ENCODE results near the gene PITPNB. TPM values are rescaled to one million over a fixed set of nuclear protein-coding genes. Genes with fewer than 3 reads are reported as not detected.

Gene PITPNB
- total RNA-seq, 4 donors from 2014 or later = 28.0 to 48.2 (median 40.3) TPM

DNA sequence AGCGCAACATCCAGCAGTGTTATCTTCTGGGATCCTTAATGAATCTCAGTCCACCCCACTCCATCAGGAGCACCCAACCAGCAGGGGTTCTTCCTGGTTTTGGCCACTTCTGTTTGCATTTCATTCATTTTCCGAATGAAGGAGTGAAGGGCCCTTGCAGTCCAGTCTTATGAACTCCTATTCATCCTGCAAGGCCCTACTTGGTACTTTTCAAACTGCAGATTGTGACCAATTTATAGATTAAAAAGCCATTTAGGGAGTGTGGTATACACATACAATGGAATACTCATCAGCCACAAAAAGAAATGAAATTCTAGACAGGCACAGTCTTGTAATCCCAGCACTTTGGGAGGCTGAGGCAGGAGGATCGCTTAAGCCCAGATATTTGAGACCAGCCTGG, 107.3 kb downstream of the PITPNB start:
- H3K4me1 ChIP-seq = peaks cover 0 to 11% (median 7%) of the 10 kb centered on the region in 4 donors
- no peaks in the 10 kb centered on the region for H3K36me3 ChIP-seq
- 94 to 100% methylated on average over 1 to 3 of the region's 3 CpGs for WGBS, 2 donors (ENCODE audit: low coverage in 1 of 2)
- no peaks in the 10 kb centered on the region for H3K9me3 ChIP-seq
- intact Hi-C loops (cut with DNase I; ENCODE audit: low total_unique reads) (no loop called here), in situ Hi-C loops (cut with MboI; ENCODE audit: low pct_ligation_motif_present in 1 of 4, low pct_unique_long_range_greater_than_20kb in 1 of 4, low sequenced_read_pairs in 3 of 4) (loop anchor here in 3 of 4 donors (25.0 kb wide), 2 partner anchors 399 to 1049 kb away; no protein-coding TSS in a partner anchor)
- H3K27me3 ChIP-seq = no peaks in the 10 kb centered on the region
- no peak for DNase-seq
- H3K27ac ChIP-seq = no peak overlapping the region
- H3K4me3 ChIP-seq = no peak overlapping the region
- TF ChIP-seq POLR2A (IDR thresholded peaks at IDR 0.05) (no peak), EP300 (IDR thresholded peaks at IDR 0.05; ENCODE audit: low read depth) (no peak), POLR2AphosphoS5 (IDR thresholded peaks at IDR 0.05) (no peak)
- TF ChIP-seq, protein P1, sequence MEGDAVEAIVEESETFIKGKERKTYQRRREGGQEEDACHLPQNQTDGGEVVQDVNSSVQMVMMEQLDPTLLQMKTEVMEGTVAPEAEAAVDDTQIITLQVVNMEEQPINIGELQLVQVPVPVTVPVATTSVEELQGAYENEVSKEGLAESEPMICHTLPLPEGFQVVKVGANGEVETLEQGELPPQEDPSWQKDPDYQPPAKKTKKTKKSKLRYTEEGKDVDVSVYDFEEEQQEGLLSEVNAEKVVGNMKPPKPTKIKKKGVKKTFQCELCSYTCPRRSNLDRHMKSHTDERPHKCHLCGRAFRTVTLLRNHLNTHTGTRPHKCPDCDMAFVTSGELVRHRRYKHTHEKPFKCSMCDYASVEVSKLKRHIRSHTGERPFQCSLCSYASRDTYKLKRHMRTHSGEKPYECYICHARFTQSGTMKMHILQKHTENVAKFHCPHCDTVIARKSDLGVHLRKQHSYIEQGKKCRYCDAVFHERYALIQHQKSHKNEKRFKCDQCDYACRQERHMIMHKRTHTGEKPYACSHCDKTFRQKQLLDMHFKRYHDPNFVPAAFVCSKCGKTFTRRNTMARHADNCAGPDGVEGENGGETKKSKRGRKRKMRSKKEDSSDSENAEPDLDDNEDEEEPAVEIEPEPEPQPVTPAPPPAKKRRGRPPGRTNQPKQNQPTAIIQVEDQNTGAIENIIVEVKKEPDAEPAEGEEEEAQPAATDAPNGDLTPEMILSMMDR (IDR thresholded peaks at IDR 0.05) = no peak

DNA sequence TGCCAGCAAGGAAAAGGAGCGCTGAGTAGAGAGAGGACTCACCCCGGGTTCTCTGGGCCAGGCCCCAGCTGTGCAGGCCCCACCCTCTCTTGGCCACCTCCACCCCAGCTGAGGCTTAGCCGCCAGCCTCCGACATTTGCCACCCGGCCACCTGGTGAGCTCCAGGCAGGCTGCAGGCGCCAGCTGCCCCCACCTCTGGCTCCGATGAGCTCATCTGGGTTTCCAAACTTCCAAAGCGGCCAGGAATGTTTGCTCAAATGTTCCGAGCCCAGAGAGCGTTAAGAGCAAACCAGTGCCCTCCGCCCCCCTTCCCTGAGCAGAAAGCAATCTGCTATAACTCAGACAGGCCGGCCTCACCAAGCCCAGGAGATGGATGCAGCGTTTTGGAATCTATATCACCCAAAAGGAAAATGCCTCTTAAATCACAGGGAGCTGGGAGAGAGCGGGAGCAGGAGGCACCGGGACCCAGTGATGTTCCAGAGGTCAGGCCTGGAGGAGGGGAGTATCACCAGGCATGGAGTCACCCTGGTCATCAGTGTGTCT, 108.4 kb downstream of the PITPNB start:
- peak overlapping the region; percentile 19 to 73 (median 62) for H3K27ac ChIP-seq
- peak; percentile 47 for DNase-seq
- peaks cover 0 to 11% (median 7%) of the 10 kb centered on the region in 4 donors for H3K4me1 ChIP-seq
- no peak for TF ChIP-seq EP300 (IDR thresholded peaks at IDR 0.05; ENCODE audit: low read depth)
- peak; percentile 36 to 49 (median 44) for TF ChIP-seq POLR2AphosphoS5 (IDR thresholded peaks at IDR 0.05)
- intact Hi-C loops (cut with DNase I; ENCODE audit: low total_unique reads) = no loop called here
- 45 to 50% methylated on average over 2 to 11 of the region's 15 CpGs for WGBS, 2 donors (ENCODE audit: low coverage in 1 of 2)
- no peaks in the 10 kb centered on the region for H3K27me3 ChIP-seq
- H3K36me3 ChIP-seq = no peaks in the 10 kb centered on the region
- no peak overlapping the region for H3K4me3 ChIP-seq
- in situ Hi-C loops (cut with MboI; ENCODE audit: low pct_ligation_motif_present in 1 of 4, low pct_unique_long_range_greater_than_20kb in 1 of 4, low sequenced_read_pairs in 3 of 4) = loop anchor here in 3 of 4 donors (25.0 kb wide), 2 partner anchors 398 to 1048 kb away; no protein-coding TSS in a partner anchor
- no peaks in the 10 kb centered on the region for H3K9me3 ChIP-seq

DNA sequence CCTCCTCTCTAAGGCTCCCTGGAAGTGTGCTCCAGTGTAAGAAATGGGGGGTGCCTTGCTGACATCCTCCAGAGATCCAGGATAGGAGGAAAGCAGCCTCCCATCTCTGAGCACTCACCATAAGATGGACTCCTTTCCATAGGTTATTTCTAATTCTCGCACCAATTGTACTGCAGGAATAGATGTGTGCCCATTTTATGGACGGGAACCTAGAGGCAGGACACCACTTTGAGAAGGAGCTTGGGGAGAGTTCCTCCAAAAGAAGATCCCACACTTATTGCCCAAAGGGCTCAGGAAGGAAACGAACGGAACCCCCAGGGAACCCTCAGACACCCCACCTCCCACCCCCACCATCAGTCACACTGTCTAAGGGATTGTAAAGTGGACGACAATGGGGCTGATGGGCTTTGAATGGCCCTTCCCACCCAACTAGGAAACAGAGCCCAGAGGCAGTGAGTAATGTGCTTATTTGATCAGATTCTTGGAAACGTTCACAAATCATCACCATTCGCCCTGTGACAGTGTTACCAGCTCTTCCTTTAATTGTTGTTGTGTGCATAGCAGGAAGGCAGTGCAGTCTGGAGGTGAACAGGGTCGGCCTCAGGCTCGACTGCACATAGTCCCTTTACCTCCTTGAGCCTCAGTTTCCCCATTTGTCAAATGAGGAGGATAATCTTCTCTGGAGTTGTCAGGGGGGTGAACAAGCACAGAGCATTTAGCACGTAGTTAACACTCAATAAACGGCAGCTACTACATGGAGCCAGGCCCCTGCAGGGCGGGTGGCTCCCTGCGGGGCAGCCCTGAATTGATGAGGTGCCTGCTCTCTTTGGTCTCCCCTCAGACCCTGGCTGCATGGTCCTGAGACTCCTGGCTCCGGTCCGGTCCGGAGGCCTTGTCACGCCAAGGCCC, 109.1 kb downstream of the PITPNB start:
- Histone ChIP-seq H3K4me3 (no peak overlapping the region), H3K9me3 (no peaks in the 10 kb centered on the region), H3K36me3 (no peaks in the 10 kb centered on the region), H3K4me1 (peaks cover 0 to 11% (median 7%) of the 10 kb centered on the region in 4 donors), H3K27me3 (no peaks in the 10 kb centered on the region), H3K27ac (peak overlapping the region; percentile 19 to 73 (median 62))
- TF ChIP-seq POLR2AphosphoS5 (IDR thresholded peaks at IDR 0.05) (no peak), POLR2A (IDR thresholded peaks at IDR 0.05) (no peak), EP300 (IDR thresholded peaks at IDR 0.05; ENCODE audit: low read depth) (no peak)
- TF ChIP-seq, protein P1 (IDR thresholded peaks at IDR 0.05) = no peak
- intact Hi-C loops (cut with DNase I; ENCODE audit: low total_unique reads) = loop anchor here (5.0 kb wide), 1 partner anchor 1053 kb away; no protein-coding TSS in a partner anchor
- in situ Hi-C loops (cut with MboI; ENCODE audit: low pct_ligation_motif_present in 1 of 4, low pct_unique_long_range_greater_than_20kb in 1 of 4, low sequenced_read_pairs in 3 of 4) = loop anchor here (10.0 to 25.0 kb wide), 4 partner anchors 395 to 1055 kb away; no protein-coding TSS in a partner anchor
- no peak for DNase-seq
- 0 to 48% methylated on average over 2 to 16 of the region's 17 CpGs for WGBS, 2 donors (ENCODE audit: low coverage in 1 of 2)

DNA sequence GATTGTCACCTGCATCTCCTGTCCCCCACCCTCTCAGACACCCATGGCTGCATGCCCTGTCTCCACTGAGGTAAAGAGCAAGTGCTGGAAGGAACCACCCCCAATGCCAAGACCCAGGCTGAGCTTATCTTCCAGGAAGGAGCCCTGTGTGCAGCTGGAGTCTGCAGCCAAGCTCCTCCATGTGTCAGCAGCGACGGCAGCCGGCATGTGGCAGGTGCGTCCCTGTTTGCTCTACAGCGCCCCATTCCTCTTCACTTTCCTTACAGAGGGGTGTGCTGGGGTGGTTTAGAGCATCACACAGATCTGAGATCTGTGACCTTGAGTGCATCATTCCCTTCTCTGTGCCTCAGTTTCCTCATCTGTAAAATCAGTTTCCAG, 109.8 kb downstream of the PITPNB start:
- WGBS, 2 donors (ENCODE audit: low coverage in 1 of 2) = 26% methylated on average over 5 of the region's 5 CpGs; no CpG with 5 or more reads in 1 of the 2 donors
- intact Hi-C loops (cut with DNase I; ENCODE audit: low total_unique reads) = loop anchor here (5.0 kb wide), 1 partner anchor 1052 kb away; no protein-coding TSS in a partner anchor
- Histone ChIP-seq H3K4me3 (no peak overlapping the region), H3K36me3 (no peaks in the 10 kb centered on the region), H3K27ac (no peak overlapping the region), H3K9me3 (no peaks in the 10 kb centered on the region), H3K27me3 (peaks cover under 1% of the 10 kb centered on the region), H3K4me1 (peaks cover 0 to 11% (median 7%) of the 10 kb centered on the region in 4 donors)
- in situ Hi-C loops (cut with MboI; ENCODE audit: low pct_ligation_motif_present in 1 of 4, low pct_unique_long_range_greater_than_20kb in 1 of 4, low sequenced_read_pairs in 3 of 4) = loop anchor here (10.0 to 25.0 kb wide), 4 partner anchors 394 to 1054 kb away; no protein-coding TSS in a partner anchor
- DNase-seq = no peak
- no peak for TF ChIP-seq POLR2AphosphoS5 (IDR thresholded peaks at IDR 0.05)
- TF ChIP-seq, protein P1 (IDR thresholded peaks at IDR 0.05) = no peak
- no peak for TF ChIP-seq POLR2A (IDR thresholded peaks at IDR 0.05)
- no peak for TF ChIP-seq EP300 (IDR thresholded peaks at IDR 0.05; ENCODE audit: low read depth)
